RWPE1 (cell line): Measurements from ENCODE around the gene CTNNA2.

Experiments
- CTCF ChIA-PET: fragments of 350-600 bp; sonication (Branson Sonifier 250); formaldehyde crosslinking; extraction: SDS; loops from one replicate; lab custom pipeline; 2021; lab: Yijun Ruan, JAX
- POLR2A ChIA-PET: fragments of 400-600 bp; formaldehyde crosslinking; extraction: SDS; loops from one replicate; lab custom pipeline; 2020; ENCODE audit warnings: antibody characterized with exemption; ENCODE audit not compliant: low non-redundant PET; lab: Yijun Ruan, JAX
- DNase-seq: peaks from one replicate; pipeline ENCODE4 v3.0.0; 2012; ENCODE audit warnings: low spot score
- H3K27ac ChIP-seq: fragments of 450-650 bp; 2 replicates; pipeline ENCODE4 v1.5.1; 2017
- CTCF ChIP-seq: fragments of 450-650 bp; conservative IDR thresholded peaks from 2 replicates; pipeline ENCODE4 v1.5.1; 2017; ENCODE audit warnings: low read depth, mild to moderate bottlenecking

Gene CTNNA2

GRCh38 chr2:80370375-80371009, 857.6 kb downstream of the CTNNA2 start:
- no peak for TF ChIP-seq CTCF
- no peak for DNase-seq
- ChIA-PET POLR2A (no interaction called here), CTCF (no interaction called here)
- no peak overlapping the region for H3K27ac ChIP-seq

- ChIA-PET POLR2A (no interaction called here), CTCF (interaction anchor here (0.6 kb wide), 1 partner anchor 315 kb away, joined by 3 read pairs; no protein-coding TSS in a partner anchor)
- no peak for DNase-seq
- no peak overlapping the region for H3K27ac ChIP-seq
- no peak for TF ChIP-seq CTCF
These were observed 861.3 kb downstream of the CTNNA2 start for GRCh38 chr2:80374105-80374504.

- no peak for DNase-seq
- ChIA-PET CTCF (no interaction called here), POLR2A (no interaction called here)
- no peak for TF ChIP-seq CTCF
- no peak overlapping the region for H3K27ac ChIP-seq
These were observed 864.2 kb downstream of the CTNNA2 start for GRCh38 chr2:80377071-80377470.

- CTCF ChIA-PET: no interaction called here
- POLR2A ChIA-PET: no interaction called here
- DNase-seq: no peak
- TF ChIP-seq CTCF: no peak
- H3K27ac ChIP-seq: no peak overlapping the region
These were observed 867.9 kb downstream of the CTNNA2 start for GRCh38 chr2:80380736-80381135.

- no peak overlapping the region for H3K27ac ChIP-seq
- ChIA-PET POLR2A (no interaction called here), CTCF (no interaction called here)
- TF ChIP-seq CTCF: no peak
- no peak for DNase-seq
These were observed 868.8 kb downstream of the CTNNA2 start for GRCh38 chr2:80381666-80382065.

GRCh38 chr2:80392441-80392840, 879.6 kb downstream of the CTNNA2 start:
- TF ChIP-seq CTCF: no peak
- ChIA-PET POLR2A (no interaction called here), CTCF (no interaction called here)
- H3K27ac ChIP-seq: no peak overlapping the region
- DNase-seq: no peak
